Stimulated activated CD8-positive, alpha-beta memory T cell treated with anti-CD3 and anti-CD28 coated beads, Interleukin-4, amount 100 ng/mL, for 24 hours (primary cell): ENCODE data around the gene CBX6.
"Not testable (repeated sequence)": the region's sequence is repeated elsewhere in the genome, so short reads cannot be mapped to it uniquely, and the experiment has no call there.

Source experiments
- DNase-seq: peaks from one replicate; pipeline ENCODE4 v3.0.0-alpha.2; 2020; ENCODE audit warnings: low read depth

CBX6 gene

DNA sequence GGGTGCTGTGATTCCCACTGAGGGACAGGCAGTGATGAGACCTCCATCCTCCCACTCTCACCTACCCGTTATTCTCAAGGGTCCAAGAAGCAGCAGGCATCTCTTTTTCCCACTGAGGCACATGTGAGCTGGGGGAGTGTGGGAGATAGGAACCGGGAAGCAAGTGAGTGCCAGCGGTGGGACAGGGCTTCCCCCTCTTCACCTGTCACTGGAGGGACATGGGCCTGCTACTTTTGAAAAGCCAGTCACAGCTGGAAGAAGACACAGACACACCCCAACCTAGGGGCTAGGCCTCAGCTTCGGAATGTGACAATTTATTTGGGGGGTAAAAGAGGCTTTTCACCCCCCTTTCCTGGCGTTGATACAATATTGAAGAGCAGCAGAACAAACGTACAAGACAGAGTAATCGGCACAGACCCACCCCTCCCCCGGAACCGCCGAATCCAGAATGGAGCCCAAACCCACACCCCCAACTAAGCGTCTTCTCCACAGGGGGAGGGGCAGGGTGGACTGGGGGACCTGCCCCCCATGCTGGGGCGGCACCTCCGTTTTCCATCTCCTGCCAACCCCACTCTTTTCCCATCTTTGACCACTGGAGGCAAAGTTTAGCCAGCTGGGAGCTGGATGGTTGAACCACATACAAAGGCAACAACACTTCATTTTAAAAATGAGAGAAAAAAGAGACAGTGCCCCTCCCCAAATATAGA, 10.7 kb downstream of the CBX6 start:
- DNase-seq: no peak

GRCh38 chr22:38860283-38861169, 11.5 kb downstream of the CBX6 start:
- no peak for DNase-seq

- no peak for DNase-seq
Measured at GRCh38 chr22:38859581-38860282, 12.3 kb downstream of the CBX6 start.

DNA sequence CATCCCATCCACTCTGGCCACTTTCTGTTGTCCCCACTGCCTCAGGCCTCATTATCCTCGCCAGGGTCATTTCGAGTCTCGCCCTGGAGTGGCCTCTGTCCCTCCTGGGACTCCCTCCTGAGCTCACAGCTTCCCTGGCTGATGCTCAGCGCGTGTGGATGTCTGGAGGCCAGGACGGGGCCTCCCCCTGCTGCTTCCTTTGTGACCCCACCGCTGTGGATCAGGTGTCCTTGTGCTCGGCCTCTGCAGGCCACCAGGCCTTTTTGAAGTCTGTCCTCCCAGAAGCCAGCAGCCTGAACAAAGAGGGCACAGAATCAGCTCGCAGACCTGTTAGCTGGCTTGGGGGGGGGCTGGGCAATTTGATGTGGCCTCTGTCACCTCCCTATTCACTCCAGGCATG, 13.5 kb downstream of the CBX6 start:
- DNase-seq: no peak

DNA sequence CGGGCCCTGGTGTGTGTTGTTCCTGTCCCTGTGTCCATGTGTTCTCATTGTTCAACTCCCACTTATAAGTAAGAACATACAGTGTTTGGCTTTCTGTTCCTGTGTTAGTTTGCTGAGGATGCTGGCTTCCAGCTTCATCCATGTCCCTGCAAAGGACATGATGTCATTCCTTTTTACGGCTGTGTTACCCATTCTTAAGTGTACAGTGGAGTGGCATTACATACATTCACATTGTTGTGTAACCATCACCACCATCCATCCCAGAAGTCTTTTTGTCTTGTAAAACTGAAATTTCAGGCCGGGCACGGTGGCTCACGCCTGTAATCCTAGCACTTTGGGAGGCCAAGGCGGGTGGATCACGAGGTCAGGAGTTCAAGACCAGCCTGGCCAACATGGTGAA, 17.5 kb downstream of the CBX6 start:
- DNase-seq: not testable (repeated sequence)

DNA sequence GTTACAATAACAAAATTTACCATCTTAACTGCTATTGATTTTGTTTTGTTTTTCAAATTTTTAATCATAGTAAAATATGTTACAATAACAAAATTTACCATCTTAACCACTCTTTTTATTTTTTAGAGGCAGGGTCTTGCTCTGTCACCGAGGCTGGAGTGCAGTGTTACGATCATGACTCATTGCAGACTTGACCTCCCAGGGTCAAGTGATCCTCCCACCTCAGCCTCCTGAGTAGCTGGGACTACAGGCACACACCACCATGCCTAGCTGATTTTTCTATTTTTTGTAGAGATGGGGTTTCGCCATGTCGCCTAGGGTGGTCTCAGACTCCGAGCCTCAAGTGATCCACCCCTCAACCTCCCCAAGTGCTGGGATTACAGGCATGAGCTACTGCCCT, 18.1 kb downstream of the CBX6 start:
- not testable (repeated sequence) for DNase-seq

DNA sequence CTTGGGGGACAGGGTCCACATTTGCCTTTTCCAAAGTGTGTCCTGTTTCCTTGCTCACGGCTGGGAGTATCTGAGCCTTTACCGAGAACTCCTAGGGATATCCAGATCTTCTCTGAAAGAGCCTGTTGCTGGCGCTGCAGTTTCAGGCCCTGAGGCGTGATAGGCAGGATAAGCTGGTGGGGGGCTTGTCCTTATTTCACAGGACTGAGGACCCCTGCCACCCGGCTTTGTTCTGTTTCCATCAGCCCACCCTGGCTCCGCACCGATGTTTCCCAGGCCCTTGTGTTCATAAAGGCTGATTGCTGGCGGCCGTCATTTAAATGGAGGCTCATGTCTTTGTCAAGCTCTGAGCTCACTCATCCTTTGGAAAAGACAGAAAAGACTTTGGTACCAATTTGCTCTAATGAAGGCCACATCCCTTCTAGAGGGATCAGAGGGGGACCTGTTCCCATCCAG, 18.8 kb downstream of the CBX6 start:
- DNase-seq: no peak

GRCh38 chr22:38852522-38852921, 19.5 kb downstream of the CBX6 start:
- no peak for DNase-seq

- no peak for DNase-seq
Measured at GRCh38 chr22:38850941-38851849, 20.8 kb downstream of the CBX6 start.

GRCh38 chr22:38850399-38850798, 21.6 kb downstream of the CBX6 start:
- no peak for DNase-seq

DNA sequence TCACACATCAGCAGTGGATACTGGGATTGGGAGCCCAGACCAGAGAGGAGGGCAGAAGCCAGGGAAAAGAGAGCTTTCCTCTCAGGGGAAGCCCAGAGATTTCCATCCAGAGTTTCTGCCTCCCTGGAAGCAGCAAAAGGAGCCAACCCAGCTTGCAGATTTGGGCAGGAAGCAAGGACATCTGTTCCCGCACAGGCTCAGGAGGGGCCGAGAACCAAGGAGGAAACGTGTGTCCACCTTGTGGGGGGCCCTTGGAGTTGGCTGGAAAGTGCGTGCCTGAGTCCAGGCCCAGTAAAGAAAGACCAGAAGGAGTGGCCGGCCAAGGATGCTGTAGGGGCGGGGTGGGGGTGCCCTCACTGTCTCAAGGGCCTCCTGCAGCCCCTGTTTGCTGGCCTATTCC, 22.2 kb downstream of the CBX6 start:
- no peak for DNase-seq

GRCh38 chr22:38846412-38846811, 25.6 kb downstream of the CBX6 start:
- no peak for DNase-seq

DNA sequence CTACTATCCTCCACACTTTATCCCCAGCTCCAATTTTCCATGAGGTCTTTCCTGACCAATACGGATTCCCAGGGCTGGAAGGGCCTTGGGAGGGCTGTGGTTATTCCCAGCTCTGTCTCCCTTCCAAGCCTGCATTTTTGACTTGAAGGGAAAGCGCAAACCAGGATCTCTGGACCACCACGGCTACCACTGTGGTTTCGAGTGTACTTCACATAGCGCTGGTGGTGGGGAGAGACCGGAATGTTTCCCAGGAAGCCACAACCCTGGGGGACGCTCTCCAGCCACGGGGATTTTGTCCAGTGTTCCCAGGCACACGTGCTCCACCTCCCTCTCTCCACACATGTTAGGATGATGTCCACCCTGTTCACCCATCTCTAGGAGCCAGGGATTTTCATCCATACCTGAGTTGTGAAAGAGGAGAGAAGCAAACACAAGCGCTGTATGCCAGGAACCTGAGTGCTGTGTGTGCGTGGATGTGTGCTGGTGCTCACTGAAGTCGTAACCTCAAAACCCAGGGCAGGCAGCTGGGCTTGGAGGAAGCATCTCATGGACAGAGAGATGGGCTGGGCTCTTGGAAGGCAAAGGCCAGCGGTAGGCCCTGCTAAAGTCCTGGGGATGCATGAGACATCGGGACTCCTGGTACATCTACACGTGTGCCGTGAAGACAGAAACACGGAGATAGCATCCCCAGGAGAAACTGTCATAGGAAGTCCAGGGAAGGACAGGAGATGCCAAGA, 26.8 kb downstream of the CBX6 start:
- DNase-seq: no peak

DNA sequence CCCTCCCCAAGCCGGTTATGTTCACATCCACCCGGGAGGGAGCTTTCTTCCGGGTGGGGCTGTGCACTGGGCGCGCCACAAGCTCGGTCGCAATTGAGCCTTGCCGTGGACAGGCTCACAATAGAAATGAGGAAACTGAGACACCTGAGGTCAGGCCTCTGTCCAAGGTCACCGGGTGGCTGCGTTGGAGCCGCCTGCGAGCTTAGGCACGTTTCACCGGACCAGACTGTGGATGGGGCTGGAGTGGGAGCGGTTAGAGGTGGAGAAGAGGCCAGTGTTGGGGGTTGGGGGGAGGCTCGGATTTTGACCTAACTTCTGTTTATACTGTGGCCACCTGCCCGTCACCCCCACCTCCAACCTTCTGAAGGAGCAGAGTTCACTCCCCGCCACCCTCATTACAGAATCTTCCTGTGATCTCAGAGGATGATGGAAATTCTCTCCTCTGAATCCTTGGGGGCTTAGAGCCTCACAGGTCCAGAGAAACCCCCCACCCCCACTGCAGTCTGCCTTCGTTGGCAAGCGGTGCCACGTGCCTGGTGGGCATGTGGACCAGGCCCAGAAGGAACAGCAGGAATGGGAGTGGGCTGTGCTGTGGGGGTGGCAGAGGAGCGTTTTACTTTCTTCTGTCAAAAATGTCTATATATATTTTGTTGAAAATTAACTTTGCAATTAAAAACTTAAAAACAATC, 27.6 kb downstream of the CBX6 start:
- no peak for DNase-seq

- DNase-seq: peak; percentile 18
Measured at GRCh38 chr22:38843657-38844314, 28.2 kb downstream of the CBX6 start, which contains the start of gene NPTXR. Gene NPTXR, minus strand, starts transcription at chr22:38844028.

DNA sequence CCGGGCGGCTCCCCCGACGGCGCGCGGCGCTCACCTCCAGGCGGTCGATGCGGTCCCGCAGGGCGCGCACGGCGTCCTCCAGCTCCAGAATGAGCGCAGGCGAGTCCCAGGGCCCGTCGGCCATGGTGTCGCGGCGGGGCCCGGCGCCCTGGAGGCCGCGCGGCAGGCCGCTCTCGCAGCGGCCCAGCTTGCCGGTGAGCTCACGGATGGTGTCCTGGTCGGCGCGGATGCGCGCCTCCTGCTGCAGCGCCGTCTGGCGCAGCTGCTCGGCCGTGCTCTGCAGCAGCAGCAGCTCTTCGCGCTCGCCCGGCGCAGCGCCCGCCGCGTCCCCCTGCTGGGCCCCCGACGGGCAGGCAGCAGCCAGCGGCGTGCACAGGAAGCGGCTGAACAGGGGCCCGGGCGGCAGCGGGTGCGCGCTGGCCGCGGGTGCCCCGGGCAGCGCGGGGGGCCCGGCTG, 28.8 kb downstream of the CBX6 start:
- peak; percentile 33 for DNase-seq

GRCh38 chr22:38842512-38843200, 29.4 kb downstream of the CBX6 start:
- no peak for DNase-seq

DNA sequence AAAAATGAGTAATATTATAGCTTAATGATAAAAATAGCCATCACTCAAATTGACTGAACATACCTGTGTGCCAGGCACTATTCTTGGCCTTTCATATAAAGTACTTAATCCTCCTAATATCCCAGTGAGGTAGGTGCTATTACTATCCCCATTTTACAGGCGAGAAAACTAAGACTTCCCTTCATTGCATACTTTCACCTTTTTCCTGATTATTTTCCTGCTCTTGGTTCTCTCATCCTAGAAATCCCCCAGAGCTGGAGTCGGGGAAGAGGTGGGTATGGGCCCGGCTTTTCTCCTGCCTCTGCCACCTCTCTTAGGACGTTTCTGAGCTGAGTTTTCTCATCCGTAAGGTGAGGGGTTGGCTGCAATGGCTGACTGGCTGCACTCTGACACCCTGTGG, 30.4 kb downstream of the CBX6 start:
- no peak for DNase-seq

DNA sequence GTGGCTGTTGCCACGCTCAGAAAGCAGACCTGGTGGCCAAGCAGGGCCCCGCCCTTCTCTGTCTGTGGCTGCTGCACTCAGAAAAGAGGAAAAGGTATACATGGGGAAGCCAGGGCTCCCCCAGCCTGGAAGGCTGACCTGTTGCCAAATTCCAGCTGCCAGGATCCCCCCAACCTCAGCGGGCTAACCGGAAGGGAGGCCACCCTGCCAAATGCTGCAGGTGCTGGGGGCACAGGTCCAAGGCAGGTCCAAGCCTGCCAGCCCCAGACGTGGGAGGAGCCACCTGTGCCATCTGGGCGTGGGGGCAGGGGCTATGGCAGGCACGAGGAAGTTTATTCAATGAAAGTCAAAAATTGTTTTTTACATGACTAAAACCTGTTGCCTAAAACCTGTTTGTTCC, 30.8 kb downstream of the CBX6 start:
- no peak for DNase-seq
